Measurements from ENCODE around the gene ZNF689. TPM values are rescaled to one million over a fixed set of nuclear protein-coding genes. Genes with fewer than 3 reads are reported as not detected.
A peak's percentile ranks its signal among the peaks of the same experiment; 100 is the strongest.

Gene ZNF689
- total and polyA plus RNA-seq, 2 of the 13 experiments (the other 11 are each of a cell fraction or from before 2014, with no cell fraction given): 9.7 to 19.5 TPM

DNA sequence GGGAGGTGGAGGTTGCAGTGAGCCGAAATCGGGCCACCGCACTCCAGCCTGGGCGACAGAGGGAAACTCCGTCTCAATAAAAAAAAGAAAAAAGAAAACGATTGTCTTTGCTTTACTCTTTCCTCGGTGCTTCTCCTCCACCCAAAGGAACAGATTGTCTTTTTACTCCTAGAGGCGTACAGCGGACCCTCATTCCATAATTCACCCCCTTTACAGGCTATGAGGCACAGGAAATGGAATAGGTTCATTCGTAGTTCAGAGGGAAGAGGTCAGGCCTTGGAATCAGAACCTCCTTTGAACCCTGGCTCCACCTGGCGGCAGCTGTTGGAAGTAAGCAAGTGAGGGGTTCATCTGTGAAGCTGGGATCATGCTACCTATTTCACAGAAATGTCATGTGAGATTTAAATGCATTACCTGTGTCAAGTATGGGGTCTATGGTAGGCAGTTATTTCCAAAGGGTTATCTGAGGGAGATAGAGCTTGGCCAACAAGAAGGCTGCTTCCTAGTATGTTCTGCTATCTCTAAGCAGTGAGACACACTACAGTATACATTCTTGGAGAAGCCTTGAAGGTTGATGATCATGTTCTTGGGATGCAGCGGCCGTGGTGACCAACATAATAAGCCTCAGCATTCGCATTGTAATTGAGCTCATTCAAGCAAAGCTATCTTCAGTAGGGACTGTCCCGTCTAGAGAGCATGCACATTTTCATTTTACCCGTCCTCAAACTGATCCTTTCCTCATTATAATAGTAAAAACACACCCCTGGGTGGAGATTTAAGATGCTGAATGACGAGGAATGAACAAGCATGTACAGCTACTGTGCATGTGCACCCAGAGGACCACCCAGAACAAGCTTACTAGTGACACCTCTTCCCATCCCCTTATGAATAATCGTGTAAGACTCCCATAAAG is 18.7 kb upstream of the ZNF689 start (continued):
- TF ChIP-seq, protein P1, sequence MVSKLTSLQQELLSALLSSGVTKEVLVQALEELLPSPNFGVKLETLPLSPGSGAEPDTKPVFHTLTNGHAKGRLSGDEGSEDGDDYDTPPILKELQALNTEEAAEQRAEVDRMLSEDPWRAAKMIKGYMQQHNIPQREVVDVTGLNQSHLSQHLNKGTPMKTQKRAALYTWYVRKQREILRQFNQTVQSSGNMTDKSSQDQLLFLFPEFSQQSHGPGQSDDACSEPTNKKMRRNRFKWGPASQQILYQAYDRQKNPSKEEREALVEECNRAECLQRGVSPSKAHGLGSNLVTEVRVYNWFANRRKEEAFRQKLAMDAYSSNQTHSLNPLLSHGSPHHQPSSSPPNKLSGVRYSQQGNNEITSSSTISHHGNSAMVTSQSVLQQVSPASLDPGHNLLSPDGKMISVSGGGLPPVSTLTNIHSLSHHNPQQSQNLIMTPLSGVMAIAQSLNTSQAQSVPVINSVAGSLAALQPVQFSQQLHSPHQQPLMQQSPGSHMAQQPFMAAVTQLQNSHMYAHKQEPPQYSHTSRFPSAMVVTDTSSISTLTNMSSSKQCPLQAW (CRISPR knock-in tag; IDR thresholded peaks at IDR 0.05): peak; percentile 62; the same call in 1 of the 2 replicates
- TF ChIP-seq THAP11 (CRISPR knock-in tag; IDR thresholded peaks at IDR 0.05) (peak; percentile 71), ZNF34 (CRISPR knock-in tag; IDR thresholded peaks at IDR 0.05; ENCODE audit: borderline replicate concordance) (0 out of 2 replicates have a peak, but pooled peaks have one; percentile 58), POLR2G (IDR thresholded peaks at IDR 0.05; ENCODE audit: low read depth, low read length) (0 out of 2 replicates have a peak, but pooled peaks have one; percentile 36), NR2F1 (CRISPR knock-in tag; IDR thresholded peaks at IDR 0.05) (peak in 1 of 2 experiments; percentile 51; a peak in 2 of 4 replicates), NR2C2 (CRISPR knock-in tag; IDR thresholded peaks at IDR 0.05; ENCODE audit: borderline replicate concordance) (peak; percentile 95), ZBTB44 (CRISPR knock-in tag; IDR thresholded peaks at IDR 0.05) (no peak), PPARG (CRISPR knock-in tag; conservative IDR thresholded peaks at IDR 0.05) (peak; percentile 73), RARA (CRISPR knock-in tag; IDR thresholded peaks at IDR 0.05) (peak; percentile 95), XRCC5 (optimal IDR thresholded peaks at IDR 0.05; ENCODE audit: low read length) (peak; percentile 88), RBFOX2 (IDR thresholded peaks at IDR 0.05; ENCODE audit: low read depth, low read length) (0 out of 2 replicates have a peak, but pooled peaks have one; percentile 17), ZNF768 (CRISPR knock-in tag; IDR thresholded peaks at IDR 0.05) (no peak), TOE1 (CRISPR knock-in tag; IDR thresholded peaks at IDR 0.05) (no peak), ELF1 (CRISPR knock-in tag; IDR thresholded peaks at IDR 0.05) (0 out of 2 replicates have a peak, but pooled peaks have one; percentile 40), ZNF451 (CRISPR knock-in tag; IDR thresholded peaks at IDR 0.05) (no peak; the same call in 1 of the 2 replicates), ZBTB38 (CRISPR knock-in tag; IDR thresholded peaks at IDR 0.05) (peak; percentile 86), ZNF790 (CRISPR knock-in tag; IDR thresholded peaks at IDR 0.05; ENCODE audit: borderline replicate concordance) (no peak), ZNF816 (CRISPR knock-in tag; IDR thresholded peaks at IDR 0.05; ENCODE audit: borderline replicate concordance) (no peak), ETV5 (CRISPR knock-in tag; IDR thresholded peaks at IDR 0.05; ENCODE audit: borderline replicate concordance) (peak; percentile 60; the same call in 1 of the 2 replicates), JARID2 (CRISPR knock-in tag; IDR thresholded peaks at IDR 0.05; ENCODE audit: insufficient replicate concordance) (no peak), FOXO1 (CRISPR knock-in tag; IDR thresholded peaks at IDR 0.05) (no peak; the same call in 1 of the 2 replicates), ZNF777 (CRISPR knock-in tag; IDR thresholded peaks at IDR 0.05) (peak; percentile 35; the same call in 1 of the 2 replicates)
- TF ChIP-seq, protein P2, sequence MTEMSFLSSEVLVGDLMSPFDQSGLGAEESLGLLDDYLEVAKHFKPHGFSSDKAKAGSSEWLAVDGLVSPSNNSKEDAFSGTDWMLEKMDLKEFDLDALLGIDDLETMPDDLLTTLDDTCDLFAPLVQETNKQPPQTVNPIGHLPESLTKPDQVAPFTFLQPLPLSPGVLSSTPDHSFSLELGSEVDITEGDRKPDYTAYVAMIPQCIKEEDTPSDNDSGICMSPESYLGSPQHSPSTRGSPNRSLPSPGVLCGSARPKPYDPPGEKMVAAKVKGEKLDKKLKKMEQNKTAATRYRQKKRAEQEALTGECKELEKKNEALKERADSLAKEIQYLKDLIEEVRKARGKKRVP (CRISPR knock-in tag; IDR thresholded peaks at IDR 0.05): no peak
- TF ChIP-seq, protein P3, sequence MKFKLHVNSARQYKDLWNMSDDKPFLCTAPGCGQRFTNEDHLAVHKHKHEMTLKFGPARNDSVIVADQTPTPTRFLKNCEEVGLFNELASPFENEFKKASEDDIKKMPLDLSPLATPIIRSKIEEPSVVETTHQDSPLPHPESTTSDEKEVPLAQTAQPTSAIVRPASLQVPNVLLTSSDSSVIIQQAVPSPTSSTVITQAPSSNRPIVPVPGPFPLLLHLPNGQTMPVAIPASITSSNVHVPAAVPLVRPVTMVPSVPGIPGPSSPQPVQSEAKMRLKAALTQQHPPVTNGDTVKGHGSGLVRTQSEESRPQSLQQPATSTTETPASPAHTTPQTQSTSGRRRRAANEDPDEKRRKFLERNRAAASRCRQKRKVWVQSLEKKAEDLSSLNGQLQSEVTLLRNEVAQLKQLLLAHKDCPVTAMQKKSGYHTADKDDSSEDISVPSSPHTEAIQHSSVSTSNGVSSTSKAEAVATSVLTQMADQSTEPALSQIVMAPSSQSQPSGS (CRISPR knock-in tag; IDR thresholded peaks at IDR 0.05): peak; percentile 24; the same call in 1 of the 2 replicates

Measured in HepG2 (cell line).